GM04504 (cell line): ENCODE data around the gene LCE2D.

Experiments
- DNase-seq: peaks from one replicate; pipeline ENCODE4 v3.0.0-alpha.2; 2012; ENCODE audit warnings: low read depth

The LCE2D gene

DNA sequence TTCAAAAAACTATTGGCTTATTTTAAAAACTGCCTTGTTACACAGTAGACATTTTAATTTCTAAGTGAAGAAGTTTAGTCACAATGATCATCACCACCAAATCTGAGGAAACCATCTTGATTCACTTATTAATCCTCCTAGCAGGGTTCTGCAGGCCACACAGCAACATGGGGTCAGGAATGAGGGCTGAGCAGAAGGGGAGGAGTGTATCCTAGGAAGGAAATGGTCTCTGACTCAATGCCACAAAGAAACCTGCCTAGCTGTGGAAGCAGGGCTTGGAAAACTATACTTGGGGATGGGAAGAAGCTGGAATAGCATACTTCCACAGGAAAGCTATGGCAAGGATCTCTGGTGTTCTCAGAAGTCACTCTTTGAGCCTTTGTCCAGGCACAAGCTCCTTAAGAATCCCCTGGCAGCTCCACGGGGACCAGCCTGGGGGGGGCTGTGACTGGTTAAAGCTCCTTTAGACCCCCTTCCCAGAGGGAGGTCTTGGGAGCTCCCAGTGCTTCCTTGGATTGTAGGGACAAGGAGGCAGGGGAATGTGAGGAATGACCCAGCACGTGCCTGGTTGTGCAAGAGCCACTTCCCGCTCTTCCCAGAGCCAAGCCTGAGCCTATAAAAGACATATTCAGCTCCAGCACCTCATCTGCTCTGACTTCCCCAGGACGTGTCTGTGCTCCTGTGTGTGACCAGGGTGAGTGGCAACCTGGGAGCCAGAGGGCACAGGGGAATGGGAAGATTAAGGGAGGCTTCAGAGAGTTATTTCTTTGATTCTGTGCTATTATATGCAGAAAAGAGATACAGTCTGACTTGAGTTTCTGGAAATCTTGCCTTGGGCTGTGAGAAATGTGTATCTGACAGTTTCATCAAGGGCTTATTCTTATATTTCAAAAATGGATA, 34.8 kb downstream of the LCE2D start, which contains the start of gene LCE2A:
Gene LCE2A, plus strand, starts transcription at position 645 of the 900 bp plus-strand sequence. CDS start 557 bp downstream, outside the sequence.
- no peak for DNase-seq

DNA sequence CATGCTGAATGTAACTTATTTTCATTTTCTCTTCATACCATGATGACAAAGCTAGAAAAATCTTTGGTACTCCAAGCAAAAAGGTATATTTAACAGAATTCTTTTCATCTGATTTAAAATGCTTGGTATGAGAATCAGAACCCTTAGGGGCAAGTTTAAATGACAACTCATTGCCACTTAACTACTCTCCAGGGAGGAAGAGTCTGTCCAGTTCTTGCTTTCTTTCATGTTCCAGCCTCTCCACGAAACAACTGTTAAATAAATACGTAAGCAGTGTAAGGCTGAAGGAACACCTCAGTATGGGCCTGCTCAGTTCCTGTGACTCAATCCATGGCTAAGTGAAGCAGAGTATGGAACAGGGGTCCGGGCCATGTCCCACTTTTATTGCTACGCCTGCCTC, 36.6 kb downstream of the LCE2D start:
- DNase-seq, result no peak

DNA sequence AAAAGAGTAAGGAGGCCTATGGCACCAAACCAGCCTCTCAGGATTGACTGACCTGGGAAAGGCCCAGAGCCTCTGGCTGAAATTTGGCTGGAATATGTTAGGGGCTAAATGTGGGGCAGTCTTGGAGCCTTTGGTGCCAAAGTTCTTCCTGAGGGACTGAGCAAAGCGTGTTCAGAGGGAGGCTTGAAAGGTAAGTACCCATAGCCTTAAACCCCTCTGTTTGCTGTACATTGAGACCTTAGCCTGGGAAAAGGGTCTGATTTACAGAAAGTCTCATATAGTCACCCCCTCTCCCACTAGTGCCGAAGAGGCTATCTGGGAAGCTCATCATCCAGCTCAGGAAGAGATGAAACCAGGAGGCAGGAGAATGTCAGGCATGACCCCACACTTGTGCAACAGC, 44.7 kb downstream of the LCE2D start, which contains the start of gene LCE4A:
Gene LCE4A, plus strand, starts transcription at position 301 of the 400 bp plus-strand sequence. CDS start 916 bp downstream, outside the sequence.
- DNase-seq, result no peak
